ENCODE results near the gene ZNF184. TPM values are rescaled to one million over a fixed set of nuclear protein-coding genes. Genes with fewer than 3 reads are reported as not detected.

ZNF184 gene
- polyA plus RNA-seq (ENCODE audit: insufficient read length): 8.1 TPM

GRCh38 chr6:27472617-27473400, at the start of gene ZNF184:
ZNF184 (minus strand) TSS chr6:27473105; CDS start chr6:27472294, 811 bp downstream.
- DNase-seq: peak; percentile 98

- peak; percentile 87 for DNase-seq
Measured at GRCh38 chr6:27518881-27519795, 46.2 kb upstream of the ZNF184 start.

GRCh38 chr6:27517928-27518787, 45.3 kb upstream of the ZNF184 start:
- no peak for DNase-seq

- no peak for DNase-seq
Measured at GRCh38 chr6:27517238-27517637, 44.3 kb upstream of the ZNF184 start.

GRCh38 chr6:27514906-27515495, 42.1 kb upstream of the ZNF184 start:
- DNase-seq: no peak

GRCh38 chr6:27512525-27512924, 39.6 kb upstream of the ZNF184 start:
- no peak for DNase-seq

GRCh38 chr6:27507041-27507956, 34.4 kb upstream of the ZNF184 start:
- DNase-seq: no peak

- DNase-seq: no peak
Measured at GRCh38 chr6:27505209-27506027, 32.5 kb upstream of the ZNF184 start.

GRCh38 chr6:27503436-27504030, 30.6 kb upstream of the ZNF184 start:
- peak; percentile 61 for DNase-seq

- no peak for DNase-seq
Measured at GRCh38 chr6:27502508-27503435, 29.9 kb upstream of the ZNF184 start.

- DNase-seq: no peak
Measured at GRCh38 chr6:27501187-27501586, 28.3 kb upstream of the ZNF184 start.

- DNase-seq: no peak
Measured at GRCh38 chr6:27500177-27500576, 27.3 kb upstream of the ZNF184 start.

- no peak for DNase-seq
Measured at GRCh38 chr6:27495386-27496135, 22.7 kb upstream of the ZNF184 start.

GRCh38 chr6:27494987-27495385, 22.1 kb upstream of the ZNF184 start:
- no peak for DNase-seq

- DNase-seq: no peak
Measured at GRCh38 chr6:27494103-27494502, 21.2 kb upstream of the ZNF184 start.

GRCh38 chr6:27492631-27493190, 19.8 kb upstream of the ZNF184 start:
- no peak for DNase-seq
